ENCODE results near the gene CPNE8.

Gene CPNE8

GRCh38 chr12:38633511-38633910, 271.9 kb downstream of the CPNE8 start:
- DNase-seq (ENCODE audit: low spot score) = no peak

- DNase-seq (ENCODE audit: low spot score) = no peak
Measured at GRCh38 chr12:38629064-38629463, 276.3 kb downstream of the CPNE8 start.

GRCh38 chr12:38628288-38628687, 277.1 kb downstream of the CPNE8 start:
- DNase-seq (ENCODE audit: low spot score) = no peak

DNA sequence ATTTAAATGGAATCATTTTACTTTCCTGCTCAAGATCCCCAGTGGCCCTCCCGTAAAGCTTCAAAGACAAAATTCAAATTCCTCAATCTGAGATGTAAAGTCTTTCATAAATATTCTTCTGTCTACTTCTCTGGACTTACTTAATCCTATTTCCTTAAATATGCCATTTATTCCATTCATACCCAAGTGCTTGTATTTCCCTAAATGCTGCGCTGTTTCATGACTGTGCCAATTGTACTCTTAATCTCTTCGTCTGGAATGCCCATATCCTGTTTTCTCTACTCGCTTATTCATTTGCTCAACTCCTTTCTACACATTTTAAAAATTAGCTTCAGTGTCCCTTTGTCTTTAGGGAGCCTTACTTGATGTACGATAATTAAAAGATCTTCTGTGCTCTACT, 280.1 kb downstream of the CPNE8 start:
- no peak for DNase-seq (ENCODE audit: low spot score)

DNA sequence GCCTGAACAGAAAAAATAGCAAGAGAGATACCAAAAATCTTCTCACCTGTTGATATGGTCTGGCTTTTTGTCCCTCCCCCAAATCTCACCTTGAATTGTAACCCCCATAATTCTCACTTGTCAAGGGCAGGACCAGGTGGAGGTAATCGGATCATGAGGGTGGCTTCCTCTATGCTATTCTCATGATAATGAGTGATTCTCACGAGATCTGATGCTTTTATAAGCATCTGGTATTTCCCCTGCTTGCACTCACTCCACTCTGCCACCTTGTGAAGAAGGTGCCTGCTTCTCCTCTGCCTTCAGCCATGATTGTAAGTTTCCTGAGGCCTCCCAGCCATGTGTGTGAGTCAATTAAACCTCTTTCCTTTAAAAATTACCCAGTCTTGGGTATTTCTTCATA, 291.2 kb downstream of the CPNE8 start:
- no peak for DNase-seq (ENCODE audit: low spot score)

DNA sequence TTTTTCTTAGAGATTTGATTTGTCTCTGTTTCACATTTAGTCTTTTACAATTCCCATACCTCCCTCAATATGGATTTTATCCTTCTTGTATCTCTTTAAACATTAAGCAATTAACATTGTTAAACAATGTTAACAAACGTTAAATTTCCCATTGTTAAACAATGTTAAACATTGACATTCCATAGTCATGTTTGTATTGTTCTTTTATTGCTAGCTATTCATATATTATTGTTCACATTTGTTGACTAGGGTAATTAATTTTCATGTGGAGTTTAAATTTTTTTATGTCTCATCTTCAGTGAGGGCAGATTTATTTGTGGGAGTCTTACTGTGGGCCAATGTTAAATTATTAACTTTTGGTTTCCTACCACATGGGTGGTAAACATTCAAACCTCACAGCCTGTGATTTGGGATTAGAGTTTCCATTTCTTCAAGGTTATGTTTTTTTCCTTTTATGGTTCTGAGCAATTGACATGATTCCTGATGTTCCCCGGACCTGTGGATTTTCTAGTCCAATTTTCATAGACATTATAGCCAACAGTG, 294.5 kb downstream of the CPNE8 start:
- no peak for DNase-seq (ENCODE audit: low spot score)

DNA sequence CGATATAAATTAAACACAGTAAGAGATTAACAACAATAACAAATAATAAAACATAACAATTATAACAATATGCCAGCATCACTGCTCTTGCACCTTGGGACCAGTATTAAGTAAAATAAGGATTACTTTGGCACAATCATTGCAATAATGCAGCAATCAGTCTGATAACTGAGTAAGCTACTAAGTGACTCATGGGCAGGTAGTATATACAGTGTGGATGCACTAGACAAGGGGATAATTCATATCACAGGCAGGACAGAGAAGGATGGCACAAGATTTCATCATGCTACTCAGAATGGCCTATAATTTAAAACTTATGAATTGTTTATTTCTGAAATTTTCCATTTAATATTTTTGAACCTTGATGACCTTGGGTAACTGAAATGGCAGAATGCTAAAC, 298.1 kb downstream of the CPNE8 start:
- DNase-seq (ENCODE audit: low spot score) = no peak

Data from globus pallidus (tissue), 1 donor.